ENCODE measurements around the gene CNTFR. TPM values are rescaled to one million over a fixed set of nuclear protein-coding genes. Genes with fewer than 3 reads are reported as not detected.
"Not testable (repeated sequence)": the region's sequence is repeated elsewhere in the genome, so short reads cannot be mapped to it uniquely, and the experiment has no call there.

CNTFR gene
- not detected in 2 replicates for total RNA-seq

- no peak for DNase-seq (ENCODE audit: extremely low read depth, low read depth, low spot score)
Measured at GRCh38 chr9:34589636-34590380, at the start of gene CNTFR. CNTFR (minus strand) TSS chr9:34589724; CDS start chr9:34568981, 20,743 bp downstream.

GRCh38 chr9:34639322-34639721 lies 49.8 kb upstream of the CNTFR start:
- not testable (repeated sequence) for DNase-seq (ENCODE audit: extremely low read depth, low read depth, low spot score)

DNA sequence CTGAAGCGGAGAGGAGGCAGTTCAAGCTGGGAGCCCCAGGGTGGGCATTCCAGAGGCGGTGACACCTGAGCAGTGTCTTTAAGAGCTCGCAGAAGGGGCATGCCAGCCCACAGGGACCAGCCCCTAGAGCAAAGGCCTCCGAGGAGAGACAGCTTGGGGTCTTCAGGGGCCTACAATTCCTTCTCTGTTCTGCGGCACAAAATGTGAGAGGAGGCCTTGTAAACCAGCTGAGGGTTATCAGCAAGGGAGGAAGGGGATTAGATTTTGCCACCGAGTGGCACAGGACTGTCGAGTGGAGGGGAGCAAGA lies 48.6 kb upstream of the CNTFR start:
- DNase-seq (ENCODE audit: extremely low read depth, low read depth, low spot score), result no peak

DNA sequence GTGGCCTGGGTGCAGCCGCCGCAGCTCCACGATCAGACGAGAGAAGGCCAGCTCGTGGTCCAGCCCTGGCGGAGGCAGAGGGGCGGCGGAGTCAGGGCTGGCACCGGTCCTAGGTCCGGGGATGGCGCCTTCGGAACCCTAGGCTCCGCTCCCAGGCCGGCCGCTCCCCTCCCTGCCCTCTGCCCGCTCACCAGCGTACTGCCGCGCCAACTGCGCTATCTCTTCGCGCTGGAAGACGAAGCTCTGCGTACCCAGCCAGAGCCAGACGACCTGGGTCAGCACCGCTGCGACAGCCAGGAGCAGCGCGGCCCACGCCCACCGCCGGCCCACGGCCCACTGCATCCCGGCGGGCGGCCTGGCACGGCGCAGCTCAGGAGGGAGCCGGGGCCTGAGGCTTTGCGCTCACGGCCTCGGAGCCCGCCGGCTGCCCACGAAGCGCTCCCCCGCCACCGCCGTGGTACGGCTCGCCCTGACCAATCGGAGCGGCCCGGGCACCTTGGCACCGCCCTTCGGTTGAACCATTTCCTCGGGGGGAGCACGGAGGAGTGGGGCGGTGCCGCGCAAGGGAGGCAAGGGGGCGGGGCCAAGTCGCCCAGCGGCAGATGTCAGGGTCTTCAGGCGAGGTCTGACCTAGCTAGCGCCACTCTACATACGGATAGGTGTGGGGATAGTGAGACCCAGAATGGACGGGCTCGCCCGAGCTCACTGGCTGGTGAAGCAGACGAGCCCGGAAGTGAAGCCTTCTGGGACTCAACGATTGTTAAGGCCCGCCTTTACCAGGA lies 48.0 kb upstream of the CNTFR start, which contains the start of gene SIGMAR1:
TSS of gene SIGMAR1 (minus strand) at position 432 of the 782 bp plus-strand sequence. CDS start at position 342, 90 bp downstream.
- no peak for DNase-seq (ENCODE audit: extremely low read depth, low read depth, low spot score)

GRCh38 chr9:34636791-34637355 lies 47.3 kb upstream of the CNTFR start:
- DNase-seq (ENCODE audit: extremely low read depth, low read depth, low spot score), result no peak

GRCh38 chr9:34635556-34635955 lies 46.0 kb upstream of the CNTFR start:
- DNase-seq (ENCODE audit: extremely low read depth, low read depth, low spot score), result no peak

DNA sequence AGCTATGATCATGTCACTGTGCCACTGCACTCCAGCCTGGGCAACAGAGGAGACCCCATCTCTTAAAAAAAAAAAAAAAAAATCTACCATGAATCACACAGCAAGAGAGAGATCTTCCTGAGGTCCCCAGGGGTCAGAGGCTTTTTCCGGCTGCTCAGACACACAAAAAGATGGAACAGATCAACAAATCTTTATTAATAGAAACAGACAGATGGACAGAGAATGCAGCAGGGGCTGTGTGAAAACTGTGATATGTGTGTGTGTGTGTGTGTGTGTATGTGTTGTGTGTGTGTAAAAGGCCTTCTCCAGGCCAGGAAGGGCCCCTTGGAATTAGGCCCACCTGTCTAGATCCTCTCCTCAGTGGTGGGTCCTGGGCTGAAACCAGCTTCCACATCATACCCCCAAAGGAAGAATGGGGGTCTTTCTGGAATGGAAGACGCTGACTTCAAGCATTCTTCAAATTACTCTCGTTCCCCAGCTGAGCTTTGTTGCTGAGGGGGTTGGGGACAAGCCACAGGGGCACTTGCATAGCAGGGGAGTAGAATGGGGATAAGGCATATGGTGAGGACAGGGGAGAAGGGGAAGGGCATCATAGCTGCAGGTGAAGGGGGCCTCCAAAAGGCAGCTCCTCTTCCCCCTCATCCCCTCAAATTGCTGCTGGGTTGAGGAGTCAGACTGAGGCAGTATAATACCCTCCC lies 45.2 kb upstream of the CNTFR start:
- DNase-seq (ENCODE audit: extremely low read depth, low read depth, low spot score), result no peak

DNA sequence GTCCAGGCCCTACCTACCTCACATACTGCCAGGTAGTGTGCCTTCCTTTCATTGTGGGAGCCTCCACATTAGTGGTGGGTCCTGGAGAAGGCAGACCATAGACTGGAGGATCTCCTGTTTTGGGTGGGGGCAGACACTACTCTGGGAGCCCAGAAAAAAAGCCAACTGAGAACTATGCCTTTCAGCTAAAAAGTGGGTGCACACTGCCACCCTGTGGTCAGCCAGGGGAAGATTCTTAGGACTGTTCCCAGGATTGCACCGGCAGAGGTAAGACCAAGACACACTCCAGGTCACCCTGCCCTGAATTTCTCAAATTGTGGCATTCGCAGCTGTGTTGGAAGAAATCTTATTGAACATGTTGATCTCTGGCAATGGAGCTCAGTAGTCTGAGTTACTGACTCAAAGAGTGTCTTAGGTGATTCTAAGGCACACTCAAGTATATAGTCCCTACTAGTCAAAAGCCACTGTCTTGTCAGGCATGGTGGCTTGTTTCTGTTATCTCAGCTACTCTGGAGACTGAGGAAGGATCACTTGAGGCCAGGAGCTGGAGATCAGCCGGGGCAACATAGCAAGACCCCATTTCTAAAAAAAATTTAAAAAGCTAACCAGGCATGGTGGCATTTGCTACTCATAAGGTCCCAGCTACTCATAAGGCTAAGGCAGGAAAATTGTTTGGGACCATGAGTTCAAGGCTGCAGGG lies 44.5 kb upstream of the CNTFR start:
- no peak for DNase-seq (ENCODE audit: extremely low read depth, low read depth, low spot score)

DNA sequence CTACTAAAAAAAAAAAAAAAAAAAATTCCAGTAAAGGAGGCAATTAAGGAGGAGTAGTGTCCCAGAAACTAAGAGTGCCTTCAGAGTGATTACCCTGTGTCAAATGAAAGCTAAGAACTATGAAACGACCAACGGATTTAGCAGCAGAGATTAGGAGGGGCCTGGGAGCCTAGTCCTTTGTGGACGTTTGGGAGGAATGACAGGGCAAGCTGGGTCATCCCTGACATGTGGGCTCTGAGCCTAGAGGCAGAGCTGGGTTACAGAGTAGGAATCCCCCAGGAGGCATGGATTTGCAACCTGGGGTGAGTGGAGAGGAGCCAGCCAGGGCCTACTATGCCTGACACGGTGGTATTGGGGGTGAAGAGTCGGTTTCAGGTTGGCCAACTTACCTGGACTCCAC lies 43.6 kb upstream of the CNTFR start:
- no peak for DNase-seq (ENCODE audit: extremely low read depth, low read depth, low spot score)

DNA sequence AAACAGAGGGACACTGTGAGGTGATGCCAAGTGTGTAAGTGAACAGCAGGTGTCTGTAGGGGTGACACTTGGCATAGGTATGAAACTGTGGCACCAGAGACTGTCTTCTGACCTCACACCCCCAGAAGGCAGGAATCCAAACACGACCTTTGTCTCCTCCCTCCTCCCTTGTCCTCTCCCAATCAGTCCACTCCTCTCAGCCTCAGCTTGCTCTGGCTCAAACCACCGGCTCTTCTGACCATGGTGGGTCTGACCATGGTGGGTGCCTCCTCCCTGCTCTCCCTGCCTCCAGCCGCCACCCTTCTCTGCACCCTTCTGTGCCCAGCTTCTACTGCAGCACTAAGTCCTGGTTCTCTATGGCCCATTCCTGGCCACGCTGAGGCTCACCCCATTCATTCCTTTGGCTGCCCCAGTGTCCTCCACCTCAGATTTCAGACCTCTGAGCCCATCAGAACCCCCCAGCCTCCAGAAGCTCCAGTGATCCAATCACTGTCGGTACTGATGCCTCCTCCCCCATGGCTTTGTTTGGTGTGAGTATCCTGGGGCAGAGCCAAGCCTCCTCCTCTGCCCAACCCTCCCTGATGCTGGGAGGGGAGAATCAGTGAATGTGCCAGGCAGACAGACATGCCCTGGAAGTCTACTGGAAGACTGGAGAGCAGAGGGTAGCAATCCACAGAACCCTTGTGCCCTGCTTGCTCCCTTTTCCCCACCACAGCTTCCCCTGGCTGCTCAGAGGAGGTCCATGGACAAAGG lies 41.1 kb upstream of the CNTFR start:
- no peak for DNase-seq (ENCODE audit: extremely low read depth, low read depth, low spot score)

- DNase-seq (ENCODE audit: extremely low read depth, low read depth, low spot score), result no peak
Measured at GRCh38 chr9:34629491-34629808, 39.9 kb upstream of the CNTFR start.

- no peak for DNase-seq (ENCODE audit: extremely low read depth, low read depth, low spot score)
Measured at GRCh38 chr9:34628656-34629490, 39.3 kb upstream of the CNTFR start, which contains the start of gene ARID3C. ARID3C (minus strand) TSS chr9:34629066; CDS start chr9:34628014, 1,052 bp downstream.

- DNase-seq (ENCODE audit: extremely low read depth, low read depth, low spot score), result no peak
Measured at GRCh38 chr9:34627716-34628655, 38.5 kb upstream of the CNTFR start.

- no peak for DNase-seq (ENCODE audit: extremely low read depth, low read depth, low spot score)
Measured at GRCh38 chr9:34625186-34625486, 35.6 kb upstream of the CNTFR start.

- no peak for DNase-seq (ENCODE audit: extremely low read depth, low read depth, low spot score)
Measured at GRCh38 chr9:34624475-34625185, 35.1 kb upstream of the CNTFR start.

- no peak for DNase-seq (ENCODE audit: extremely low read depth, low read depth, low spot score)
Measured at GRCh38 chr9:34623374-34624235, 34.1 kb upstream of the CNTFR start.
